BE2C (cell line): ENCODE measurements around the gene CDK7.
"Not testable (repeated sequence)": the region's sequence is repeated elsewhere in the genome, so short reads cannot be mapped to it uniquely, and the experiment has no call there.

Experiments
- DNase-seq: peaks from one replicate; pipeline ENCODE4 v3.0.0-alpha.2; 2020
- H3K27me3 ChIP-seq: fragments of 250-450 bp; sonication (Bioruptor Pico); 2 replicates; pipeline ENCODE4 v1.5.1; 2020; ENCODE audit warnings: mild to moderate bottlenecking
- H3K36me3 ChIP-seq: fragments of 250-450 bp; sonication (Bioruptor Pico); 2 replicates; pipeline ENCODE4 v1.5.1; 2020; ENCODE audit warnings: mild to moderate bottlenecking
- H3K4me1 ChIP-seq: fragments of 250-450 bp; sonication (Bioruptor Pico); 2 replicates; pipeline ENCODE4 v1.5.1; 2020
- H3K4me3 ChIP-seq: 2 replicates; pipeline ENCODE4 v1.5.1; 2011; ENCODE audit warnings: low read depth, low read length
- H3K9me3 ChIP-seq: fragments of 250-450 bp; sonication (Bioruptor Pico); 2 replicates; pipeline ENCODE4 v1.5.1; 2020
- TF ChIP-seq, protein P1 (sequence below): IDR thresholded peaks from 2 replicates; pipeline ENCODE4 v1.5.1; 2012; ENCODE audit warnings: mild to moderate bottlenecking, low read depth, low read length

CDK7 gene

DNA sequence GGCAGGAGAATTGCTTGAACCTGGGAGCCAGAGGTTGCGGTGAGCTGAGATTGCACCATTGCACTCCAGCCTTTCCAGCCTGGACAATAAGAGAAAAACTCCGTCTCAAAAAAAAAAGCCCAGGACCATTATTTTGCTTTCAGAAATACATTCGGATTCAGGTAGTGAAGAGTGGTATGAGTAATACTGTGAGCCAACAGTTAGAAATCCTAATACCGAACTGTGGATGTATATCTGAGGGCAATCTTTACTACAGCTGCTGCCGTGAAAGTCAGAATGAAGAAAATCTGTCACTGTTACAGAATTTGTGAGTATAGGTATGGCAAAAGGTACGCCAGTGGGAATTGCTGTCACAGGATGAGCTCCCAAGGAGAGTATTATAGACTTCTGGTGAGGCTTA, 3.4 kb upstream of the CDK7 start:
- Histone ChIP-seq H3K9me3 (no peaks in the 10 kb centered on the region), H3K4me3 (no peak overlapping the region), H3K4me1 (no peaks in the 10 kb centered on the region), H3K27me3 (no peaks in the 10 kb centered on the region), H3K36me3 (peaks cover 11% of the 10 kb centered on the region)
- TF ChIP-seq, protein P1, sequence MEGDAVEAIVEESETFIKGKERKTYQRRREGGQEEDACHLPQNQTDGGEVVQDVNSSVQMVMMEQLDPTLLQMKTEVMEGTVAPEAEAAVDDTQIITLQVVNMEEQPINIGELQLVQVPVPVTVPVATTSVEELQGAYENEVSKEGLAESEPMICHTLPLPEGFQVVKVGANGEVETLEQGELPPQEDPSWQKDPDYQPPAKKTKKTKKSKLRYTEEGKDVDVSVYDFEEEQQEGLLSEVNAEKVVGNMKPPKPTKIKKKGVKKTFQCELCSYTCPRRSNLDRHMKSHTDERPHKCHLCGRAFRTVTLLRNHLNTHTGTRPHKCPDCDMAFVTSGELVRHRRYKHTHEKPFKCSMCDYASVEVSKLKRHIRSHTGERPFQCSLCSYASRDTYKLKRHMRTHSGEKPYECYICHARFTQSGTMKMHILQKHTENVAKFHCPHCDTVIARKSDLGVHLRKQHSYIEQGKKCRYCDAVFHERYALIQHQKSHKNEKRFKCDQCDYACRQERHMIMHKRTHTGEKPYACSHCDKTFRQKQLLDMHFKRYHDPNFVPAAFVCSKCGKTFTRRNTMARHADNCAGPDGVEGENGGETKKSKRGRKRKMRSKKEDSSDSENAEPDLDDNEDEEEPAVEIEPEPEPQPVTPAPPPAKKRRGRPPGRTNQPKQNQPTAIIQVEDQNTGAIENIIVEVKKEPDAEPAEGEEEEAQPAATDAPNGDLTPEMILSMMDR, result no peak
- no peak for DNase-seq

DNA sequence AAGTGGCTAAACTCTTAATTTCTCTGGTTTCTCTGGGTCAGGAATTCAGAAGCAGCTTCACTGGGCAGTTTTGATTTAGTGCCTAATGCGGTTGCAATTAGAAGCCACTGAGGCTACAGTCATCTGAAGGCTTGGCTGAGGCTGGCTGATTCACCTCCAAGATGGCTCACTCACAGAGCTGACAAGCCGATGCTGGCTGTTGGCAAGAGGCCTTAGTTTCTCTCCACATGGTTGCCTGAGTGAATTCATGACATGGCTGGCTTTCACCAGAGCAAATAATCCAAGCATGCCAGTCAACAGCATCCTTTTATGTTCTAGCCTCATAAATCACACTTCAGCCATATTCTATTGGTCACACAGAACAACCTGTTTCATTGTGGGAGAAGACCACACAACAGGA, 2.8 kb upstream of the CDK7 start:
- Histone ChIP-seq H3K4me1 (no peaks in the 10 kb centered on the region), H3K9me3 (no peaks in the 10 kb centered on the region), H3K36me3 (peaks cover 11% of the 10 kb centered on the region), H3K27me3 (no peaks in the 10 kb centered on the region), H3K4me3 (no peak overlapping the region)
- DNase-seq, result no peak
- TF ChIP-seq, protein P1, result no peak

DNA sequence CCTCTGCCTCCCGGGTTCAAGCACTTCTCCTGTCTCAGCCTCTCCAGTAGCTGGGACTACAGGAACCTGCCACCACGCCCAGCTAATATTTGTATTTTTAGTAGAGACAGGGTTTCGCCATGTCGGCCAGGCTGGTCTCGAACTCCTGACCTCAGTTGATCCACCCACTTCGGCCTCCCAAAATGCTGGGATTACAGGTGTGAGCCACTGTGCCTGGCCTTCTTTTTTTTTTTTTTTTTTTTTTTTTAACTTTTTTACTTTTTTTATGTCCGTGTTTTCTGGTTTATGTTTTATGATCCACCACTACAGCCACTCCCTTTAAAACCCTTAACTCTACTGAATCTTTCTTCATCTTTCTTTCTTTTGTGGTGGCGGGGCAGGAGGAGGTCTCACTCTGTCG, 2.0 kb downstream of the CDK7 start:
- not testable (repeated sequence) for DNase-seq, H3K4me3 ChIP-seq, H3K9me3 ChIP-seq, H3K27me3 ChIP-seq, H3K36me3 ChIP-seq, H3K4me1 ChIP-seq

DNA sequence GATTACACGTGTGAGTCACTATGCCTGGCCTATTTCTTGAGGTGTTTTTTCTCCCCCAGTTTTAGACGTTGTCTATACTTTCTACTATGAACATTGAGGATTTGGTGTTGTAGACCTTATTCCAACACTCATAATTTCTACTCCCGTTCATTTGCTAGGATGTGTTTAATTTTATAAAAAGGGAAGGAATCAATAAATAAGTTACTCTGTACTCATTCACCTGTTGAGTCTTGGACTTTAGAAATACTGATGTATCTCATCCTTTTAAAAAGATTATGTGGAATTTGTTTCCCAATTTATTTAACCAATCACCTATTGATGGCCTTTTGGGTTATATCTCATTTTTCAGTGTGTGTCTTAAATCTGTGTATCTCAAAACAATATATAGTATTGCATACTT, 3.2 kb downstream of the CDK7 start:
- no peaks in the 10 kb centered on the region for H3K4me1 ChIP-seq
- TF ChIP-seq, protein P1, result no peak
- DNase-seq, result no peak

DNA sequence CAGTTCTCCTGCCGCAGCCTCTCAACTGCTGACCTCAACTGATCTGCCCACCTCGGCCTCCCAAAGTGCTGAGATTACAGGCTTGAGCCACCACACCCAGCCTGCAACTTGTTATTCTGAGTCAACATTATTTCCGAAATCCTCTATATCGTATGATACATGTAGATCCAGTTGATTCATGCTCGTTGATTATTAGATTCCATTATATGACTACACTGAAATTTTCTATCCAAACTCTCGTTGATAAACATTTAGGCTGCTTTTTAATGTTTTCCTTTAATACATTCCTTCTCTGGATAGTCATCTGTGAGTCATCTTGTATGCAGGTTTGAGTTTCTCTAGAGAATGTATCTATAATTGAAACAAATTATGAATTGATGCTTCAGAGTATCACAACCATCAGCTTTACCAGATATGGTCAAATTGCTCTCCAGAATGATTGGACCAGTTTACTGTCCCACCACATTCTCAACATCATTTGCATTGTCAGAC, 4.1 kb downstream of the CDK7 start:
- TF ChIP-seq, protein P1, result no peak
- Histone ChIP-seq H3K9me3 (no peaks in the 10 kb centered on the region), H3K4me1 (no peaks in the 10 kb centered on the region), H3K36me3 (no peaks in the 10 kb centered on the region; the same call in 1 of the 2 replicates), H3K27me3 (no peaks in the 10 kb centered on the region), H3K4me3 (no peak overlapping the region)
- DNase-seq, result no peak

More for the DNA sequence above, 3.2 kb downstream of the CDK7 start:
- no peaks in the 10 kb centered on the region for H3K27me3 ChIP-seq
- no peaks in the 10 kb centered on the region; the same call in 1 of the 2 replicates for H3K36me3 ChIP-seq
- H3K9me3 ChIP-seq, result no peaks in the 10 kb centered on the region
- H3K4me3 ChIP-seq, result no peak overlapping the region

DNA sequence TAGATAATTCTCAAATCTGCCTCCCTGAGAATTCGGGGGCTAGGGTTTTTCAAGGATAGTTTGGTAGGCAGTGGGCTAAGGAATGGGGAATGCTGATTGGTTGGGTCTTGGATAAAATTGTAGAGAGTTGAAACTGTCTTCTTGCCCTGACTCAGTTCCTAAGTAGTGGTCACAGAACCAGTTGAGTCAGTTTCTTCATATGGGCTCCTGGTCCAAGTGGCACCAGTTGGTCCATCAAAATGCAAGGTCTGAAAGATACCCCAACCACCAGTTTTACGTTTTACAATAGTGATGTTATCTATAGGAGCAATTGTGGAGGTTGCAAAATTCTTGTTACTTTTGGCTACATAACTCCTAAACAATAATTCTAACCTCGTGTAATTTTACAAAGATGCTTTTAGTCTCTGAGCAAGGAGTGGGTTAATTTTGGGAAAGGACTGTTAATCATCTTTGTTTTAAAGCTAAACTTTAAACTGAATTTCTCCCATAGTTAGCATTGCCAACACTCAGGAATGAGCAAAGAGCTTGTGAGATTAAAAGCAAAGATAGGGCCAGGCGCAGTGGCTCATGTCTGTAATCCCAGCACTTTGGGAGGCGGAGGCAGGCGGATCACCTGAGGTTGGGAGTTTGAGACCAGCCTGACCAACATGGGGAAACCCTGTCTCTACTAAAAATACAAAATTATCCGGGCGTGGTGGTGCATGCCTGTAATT, 7.7 kb downstream of the CDK7 start:
- no peak for DNase-seq
- Histone ChIP-seq H3K27me3 (no peaks in the 10 kb centered on the region), H3K4me3 (no peak overlapping the region), H3K9me3 (no peaks in the 10 kb centered on the region), H3K4me1 (no peaks in the 10 kb centered on the region), H3K36me3 (no peaks in the 10 kb centered on the region; the same call in 1 of the 2 replicates)
- TF ChIP-seq, protein P1, result no peak
